ENCODE measurements around the gene LENG8.
"Not testable (repeated sequence)": the region's sequence is repeated elsewhere in the genome, so short reads cannot be mapped to it uniquely, and the experiment has no call there.

Gene LENG8

GRCh38 chr19:54463531-54464043 lies 14.6 kb downstream of the LENG8 start, which contains the start of gene LENG9:
TSS of gene LENG9 (minus strand) at chr19:54463778. CDS start at chr19:54463526, 252 bp downstream.
- no peak for TF ChIP-seq CTCF (IDR thresholded peaks at IDR 0.05; ENCODE audit: low read depth, low read length)
- peak; percentile 98 for DNase-seq (ENCODE audit: extremely low read depth, low read depth)

- TF ChIP-seq CTCF (IDR thresholded peaks at IDR 0.05; ENCODE audit: low read depth, low read length), result no peak
- DNase-seq (ENCODE audit: extremely low read depth, low read depth), result no peak
Measured at GRCh38 chr19:54464044-54464629, 15.1 kb downstream of the LENG8 start.

- DNase-seq (ENCODE audit: extremely low read depth, low read depth), result no peak
- TF ChIP-seq CTCF (IDR thresholded peaks at IDR 0.05; ENCODE audit: low read depth, low read length), result no peak
Measured at GRCh38 chr19:54464630-54465425, 15.8 kb downstream of the LENG8 start.

- no peak for DNase-seq (ENCODE audit: extremely low read depth, low read depth)
- no peak for TF ChIP-seq CTCF (IDR thresholded peaks at IDR 0.05; ENCODE audit: low read depth, low read length)
Measured at GRCh38 chr19:54465426-54466109, 16.6 kb downstream of the LENG8 start.

- not testable (repeated sequence) for DNase-seq (ENCODE audit: extremely low read depth, low read depth)
Measured at GRCh38 chr19:54466110-54466480, 17.1 kb downstream of the LENG8 start.

- no peak for DNase-seq (ENCODE audit: extremely low read depth, low read depth)
- TF ChIP-seq CTCF (IDR thresholded peaks at IDR 0.05; ENCODE audit: low read depth, low read length), result no peak
Measured at GRCh38 chr19:54469496-54469934, 20.5 kb downstream of the LENG8 start.

GRCh38 chr19:54470276-54470887 lies 21.4 kb downstream of the LENG8 start:
- no peak for DNase-seq (ENCODE audit: extremely low read depth, low read depth)
- no peak for TF ChIP-seq CTCF (IDR thresholded peaks at IDR 0.05; ENCODE audit: low read depth, low read length)

Measured in AG09319 (cell line).